ENCODE measurements around the gene MAPKAPK2. TPM values are rescaled to one million over a fixed set of nuclear protein-coding genes. Genes with fewer than 3 reads are reported as not detected.

MAPKAPK2 gene
- polyA plus RNA-seq, 1 donor from 2014 or later: 9.0 TPM

DNA sequence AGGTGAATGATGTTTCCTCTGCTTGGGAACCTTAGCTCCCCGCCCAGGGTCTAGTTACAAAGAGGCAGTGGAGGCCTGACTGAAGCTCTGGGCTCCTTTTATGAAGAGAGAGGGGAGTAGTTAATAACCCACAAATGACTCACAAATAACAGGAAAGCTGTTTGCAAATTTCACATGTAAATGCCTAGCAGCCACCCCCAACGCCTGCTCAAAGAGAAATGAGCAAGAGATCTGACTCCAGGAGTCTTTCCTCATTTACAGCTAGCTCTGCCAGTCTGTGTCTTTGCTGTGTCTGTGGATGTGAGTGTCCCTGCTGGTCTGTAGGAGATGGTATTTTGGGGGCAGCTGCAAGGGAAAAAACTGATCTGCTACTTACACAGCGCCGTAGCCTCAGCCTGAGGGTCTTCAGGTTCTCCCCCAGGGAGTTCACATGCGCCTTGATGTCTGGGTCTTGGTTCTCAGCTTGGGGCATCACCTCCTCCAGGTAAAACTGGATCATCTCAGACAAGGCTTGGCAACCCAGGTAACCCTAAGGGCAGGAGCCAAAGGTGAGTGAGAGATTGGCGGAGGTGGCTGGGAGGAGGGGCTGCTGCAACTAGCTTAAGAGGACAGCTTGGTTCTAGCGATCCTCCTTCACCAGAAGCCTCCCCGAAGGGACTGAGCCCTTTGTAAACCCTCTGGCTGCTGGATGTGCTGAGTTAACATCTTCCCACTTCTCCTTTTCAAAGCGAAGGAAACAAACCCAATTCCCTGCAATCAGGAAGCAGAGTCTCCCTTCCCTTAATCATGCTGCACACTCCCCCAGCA is 86.0 kb downstream of the MAPKAPK2 start, which contains the start of gene IL19:
TSS of gene IL19 (plus strand) at position 243 of the 807 bp plus-strand sequence. CDS start 65,890 bp downstream, outside the sequence.
- H3F3A ChIP-seq (ENCODE audit: insufficient read depth, low read length, poor library complexity, severe bottlenecking): no peaks in the 10 kb centered on the region
- TF ChIP-seq MXI1 (conservative IDR thresholded peaks at IDR 0.05; ENCODE audit: poor library complexity, severe bottlenecking) (no peak), POLR2AphosphoS5 (IDR thresholded peaks at IDR 0.05) (no peak), EZH2 (IDR thresholded peaks at IDR 0.05; ENCODE audit: borderline replicate concordance, insufficient read depth, low read length, poor library complexity, severe bottlenecking) (no peak), RAD21 (conservative IDR thresholded peaks at IDR 0.05) (no peak), TAF1 (IDR thresholded peaks at IDR 0.05; ENCODE audit: low read depth) (no peak), EP300 (conservative IDR thresholded peaks at IDR 0.05; ENCODE audit: poor library complexity, severe bottlenecking) (no peak), SMC3 (conservative IDR thresholded peaks at IDR 0.05; ENCODE audit: poor library complexity) (no peak)
- TF ChIP-seq, protein P1, sequence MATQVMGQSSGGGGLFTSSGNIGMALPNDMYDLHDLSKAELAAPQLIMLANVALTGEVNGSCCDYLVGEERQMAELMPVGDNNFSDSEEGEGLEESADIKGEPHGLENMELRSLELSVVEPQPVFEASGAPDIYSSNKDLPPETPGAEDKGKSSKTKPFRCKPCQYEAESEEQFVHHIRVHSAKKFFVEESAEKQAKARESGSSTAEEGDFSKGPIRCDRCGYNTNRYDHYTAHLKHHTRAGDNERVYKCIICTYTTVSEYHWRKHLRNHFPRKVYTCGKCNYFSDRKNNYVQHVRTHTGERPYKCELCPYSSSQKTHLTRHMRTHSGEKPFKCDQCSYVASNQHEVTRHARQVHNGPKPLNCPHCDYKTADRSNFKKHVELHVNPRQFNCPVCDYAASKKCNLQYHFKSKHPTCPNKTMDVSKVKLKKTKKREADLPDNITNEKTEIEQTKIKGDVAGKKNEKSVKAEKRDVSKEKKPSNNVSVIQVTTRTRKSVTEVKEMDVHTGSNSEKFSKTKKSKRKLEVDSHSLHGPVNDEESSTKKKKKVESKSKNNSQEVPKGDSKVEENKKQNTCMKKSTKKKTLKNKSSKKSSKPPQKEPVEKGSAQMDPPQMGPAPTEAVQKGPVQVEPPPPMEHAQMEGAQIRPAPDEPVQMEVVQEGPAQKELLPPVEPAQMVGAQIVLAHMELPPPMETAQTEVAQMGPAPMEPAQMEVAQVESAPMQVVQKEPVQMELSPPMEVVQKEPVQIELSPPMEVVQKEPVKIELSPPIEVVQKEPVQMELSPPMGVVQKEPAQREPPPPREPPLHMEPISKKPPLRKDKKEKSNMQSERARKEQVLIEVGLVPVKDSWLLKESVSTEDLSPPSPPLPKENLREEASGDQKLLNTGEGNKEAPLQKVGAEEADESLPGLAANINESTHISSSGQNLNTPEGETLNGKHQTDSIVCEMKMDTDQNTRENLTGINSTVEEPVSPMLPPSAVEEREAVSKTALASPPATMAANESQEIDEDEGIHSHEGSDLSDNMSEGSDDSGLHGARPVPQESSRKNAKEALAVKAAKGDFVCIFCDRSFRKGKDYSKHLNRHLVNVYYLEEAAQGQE (IDR thresholded peaks at IDR 0.05; ENCODE audit: borderline replicate concordance): no peak
- TF ChIP-seq, protein P2, sequence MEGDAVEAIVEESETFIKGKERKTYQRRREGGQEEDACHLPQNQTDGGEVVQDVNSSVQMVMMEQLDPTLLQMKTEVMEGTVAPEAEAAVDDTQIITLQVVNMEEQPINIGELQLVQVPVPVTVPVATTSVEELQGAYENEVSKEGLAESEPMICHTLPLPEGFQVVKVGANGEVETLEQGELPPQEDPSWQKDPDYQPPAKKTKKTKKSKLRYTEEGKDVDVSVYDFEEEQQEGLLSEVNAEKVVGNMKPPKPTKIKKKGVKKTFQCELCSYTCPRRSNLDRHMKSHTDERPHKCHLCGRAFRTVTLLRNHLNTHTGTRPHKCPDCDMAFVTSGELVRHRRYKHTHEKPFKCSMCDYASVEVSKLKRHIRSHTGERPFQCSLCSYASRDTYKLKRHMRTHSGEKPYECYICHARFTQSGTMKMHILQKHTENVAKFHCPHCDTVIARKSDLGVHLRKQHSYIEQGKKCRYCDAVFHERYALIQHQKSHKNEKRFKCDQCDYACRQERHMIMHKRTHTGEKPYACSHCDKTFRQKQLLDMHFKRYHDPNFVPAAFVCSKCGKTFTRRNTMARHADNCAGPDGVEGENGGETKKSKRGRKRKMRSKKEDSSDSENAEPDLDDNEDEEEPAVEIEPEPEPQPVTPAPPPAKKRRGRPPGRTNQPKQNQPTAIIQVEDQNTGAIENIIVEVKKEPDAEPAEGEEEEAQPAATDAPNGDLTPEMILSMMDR (IDR thresholded peaks at IDR 0.05; ENCODE audit: poor library complexity, severe bottlenecking): no peak
- H4K20me1 ChIP-seq (ENCODE audit: insufficient read depth): no peaks in the 10 kb centered on the region
- H3K79me2 ChIP-seq (replicated peaks; ENCODE audit: insufficient read depth, low read length): no peaks in the 10 kb centered on the region
- no peak within 1 kb of the TSS for H3K4me2 ChIP-seq (ENCODE audit: low read length)
- no peak within 1 kb of the TSS for H3K27ac ChIP-seq (ENCODE audit: low read length)
- H3K36me3 ChIP-seq (ENCODE audit: insufficient read depth, low read length): no peaks in the 10 kb centered on the region
- no peaks in the 10 kb centered on the region for H3K9me3 ChIP-seq (ENCODE audit: low read length)
- no peak within 1 kb of the TSS for H2AFZ ChIP-seq (ENCODE audit: low read depth, low read length)
- no peaks in the 10 kb centered on the region for H3K9me2 ChIP-seq (ENCODE audit: insufficient read depth, low read length)
- no peaks in the 10 kb centered on the region for H3K27me3 ChIP-seq (ENCODE audit: insufficient read depth, low read depth, low read length)
- no peak within 1 kb of the TSS for H3K4me3 ChIP-seq (ENCODE audit: low read length)
- H3K9ac ChIP-seq (ENCODE audit: low read length): no peak within 1 kb of the TSS

DNA sequence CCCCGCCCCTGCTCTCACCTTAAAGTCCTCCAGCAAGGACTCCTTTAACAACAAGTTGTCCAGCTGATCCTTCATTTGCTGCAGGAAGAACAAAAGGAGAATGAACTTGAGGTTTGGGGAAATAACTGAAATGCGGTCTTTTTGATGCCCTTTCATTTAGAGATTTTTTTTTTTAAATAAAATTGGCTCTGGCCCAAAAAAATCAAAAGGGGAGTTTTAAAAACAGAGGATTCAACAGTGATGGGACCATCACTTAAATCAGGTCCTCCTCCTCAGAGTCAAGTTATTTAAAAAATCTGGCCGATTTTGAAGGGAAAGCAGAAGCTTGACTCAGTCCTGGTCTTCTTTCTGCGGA is 86.6 kb downstream of the MAPKAPK2 start:
- H4K20me1 ChIP-seq (ENCODE audit: insufficient read depth): no peaks in the 10 kb centered on the region
- no peaks in the 10 kb centered on the region for H3K27me3 ChIP-seq (ENCODE audit: insufficient read depth, low read depth, low read length)
- no peaks in the 10 kb centered on the region for H3K79me2 ChIP-seq (replicated peaks; ENCODE audit: insufficient read depth, low read length)
- no peak overlapping the region for H3K4me2 ChIP-seq (ENCODE audit: low read length)
- H3K4me3 ChIP-seq (ENCODE audit: low read length): no peak overlapping the region
- TF ChIP-seq MXI1 (conservative IDR thresholded peaks at IDR 0.05; ENCODE audit: poor library complexity, severe bottlenecking) (no peak), SMC3 (conservative IDR thresholded peaks at IDR 0.05; ENCODE audit: poor library complexity) (no peak), POLR2AphosphoS5 (IDR thresholded peaks at IDR 0.05) (no peak), EZH2 (IDR thresholded peaks at IDR 0.05; ENCODE audit: borderline replicate concordance, insufficient read depth, low read length, poor library complexity, severe bottlenecking) (no peak), RAD21 (conservative IDR thresholded peaks at IDR 0.05) (no peak), TAF1 (IDR thresholded peaks at IDR 0.05; ENCODE audit: low read depth) (no peak), EP300 (conservative IDR thresholded peaks at IDR 0.05; ENCODE audit: poor library complexity, severe bottlenecking) (no peak)
- TF ChIP-seq, protein P1 (IDR thresholded peaks at IDR 0.05; ENCODE audit: borderline replicate concordance): no peak
- TF ChIP-seq, protein P2 (IDR thresholded peaks at IDR 0.05; ENCODE audit: poor library complexity, severe bottlenecking): no peak
- no peaks in the 10 kb centered on the region for H3K9me3 ChIP-seq (ENCODE audit: low read length)
- H2AFZ ChIP-seq (ENCODE audit: low read depth, low read length): no peak overlapping the region
- H3F3A ChIP-seq (ENCODE audit: insufficient read depth, low read length, poor library complexity, severe bottlenecking): no peaks in the 10 kb centered on the region
- H3K9ac ChIP-seq (ENCODE audit: low read length): no peak overlapping the region
- H3K36me3 ChIP-seq (ENCODE audit: insufficient read depth, low read length): no peaks in the 10 kb centered on the region
- no peak overlapping the region for H3K27ac ChIP-seq (ENCODE audit: low read length)
- H3K9me2 ChIP-seq (ENCODE audit: insufficient read depth, low read length): no peaks in the 10 kb centered on the region
